PC-3 (cell line): ENCODE data around the gene GPAM. TPM values are rescaled to one million over a fixed set of nuclear protein-coding genes. Genes with fewer than 3 reads are reported as not detected.

ENCODE experiments used
- ATAC-seq: fragments of 200-7000 bp; cut with Tn5 transposase; 2 replicates; pipeline ENCODE4 v1.9.1; 2020; ENCODE audit warnings: mild to moderate bottlenecking, moderate library complexity
- BruUV-seq: library from RNA; stranded (reverse); fragments of 400-500 nt; replicated peaks from 2 replicates; lab custom pipeline; 2021; lab: Mats Ljungman, UMichigan
- CTCF ChIA-PET: fragments of 300-600 bp; sonication (Branson Sonifier 250); formaldehyde crosslinking; loops from one replicate; lab custom pipeline; 2022; ENCODE audit warnings: antibody characterized with exemption; lab: Charles Lee
- POLR2A ChIA-PET: fragments of 300-600 bp; sonication (Branson Sonifier 250); formaldehyde crosslinking; loops from one replicate; lab custom pipeline; 2022; ENCODE audit warnings: antibody characterized with exemption; ENCODE audit not compliant: unreplicated experiment; lab: Charles Lee
- DNase-seq: peaks from one replicate; pipeline ENCODE4 v3.0.0-alpha.2; 2015
- H2AFZ ChIP-seq: fragments of 300-600 bp; sonication (generic); 2 replicates; pipeline ENCODE4 v1.6.0; 2016; ENCODE audit warnings: antibody characterized with exemption, low read length
- H3F3A ChIP-seq: fragments of 300-600 bp; sonication (generic); one replicate; pipeline ENCODE4 v1.6.0; 2017; ENCODE audit warnings: antibody characterized with exemption, low read length, control low read depth, mild to moderate bottlenecking; ENCODE audit not compliant: unreplicated experiment
- H3K27ac ChIP-seq: fragments of 300-600 bp; sonication (generic); 2 replicates; pipeline ENCODE4 v1.5.1; 2016; ENCODE audit warnings: mild to moderate bottlenecking, low read length
- H3K27me3 ChIP-seq: fragments of 300-600 bp; sonication (generic); 2 replicates; pipeline ENCODE4 v1.6.1; 2016; ENCODE audit warnings: low read length, mixed read lengths
- H3K36me3 ChIP-seq: fragments of 300-600 bp; sonication (generic); 2 replicates; pipeline ENCODE4 v1.6.1; 2016; ENCODE audit warnings: low read depth, mixed run types, low read length, mixed read lengths
- H3K4me1 ChIP-seq: fragments of 300-600 bp; sonication (generic); 2 replicates; pipeline ENCODE4 v1.5.1; 2016; ENCODE audit warnings: low read length; ENCODE audit not compliant: insufficient read depth
- H3K4me2 ChIP-seq: fragments of 300-600 bp; sonication (generic); 2 replicates; pipeline ENCODE4 v1.6.0; 2016; ENCODE audit warnings: low read length
- H3K4me3 ChIP-seq: fragments of 300-600 bp; sonication (generic); 2 replicates; pipeline ENCODE4 v1.5.1; 2016; ENCODE audit warnings: mild to moderate bottlenecking, low read length, mixed read lengths
- H3K79me2 ChIP-seq: fragments of 300-600 bp; sonication (generic); 2 replicates; pipeline ENCODE4 v1.6.1; 2017; ENCODE audit warnings: low read length, mixed read lengths
- H3K9ac ChIP-seq: fragments of 300-600 bp; sonication (generic); 2 replicates; pipeline ENCODE4 v1.6.0; 2016; ENCODE audit warnings: mild to moderate bottlenecking, low read length
- H3K9me2 ChIP-seq: fragments of 300-600 bp; sonication (generic); replicated peaks from 2 replicates; pipeline ENCODE4 v1.6.1; 2016; ENCODE audit warnings: mixed run types, low read length, mixed read lengths
- H3K9me3 ChIP-seq: fragments of 300-600 bp; sonication (generic); 2 replicates; pipeline ENCODE4 v1.6.1; 2016; ENCODE audit warnings: low read length, mixed read lengths
- H4K20me1 ChIP-seq: fragments of 300-600 bp; sonication (generic); 2 replicates; pipeline ENCODE4 v1.6.1; 2016; ENCODE audit warnings: low read length, mixed read lengths
- CTCF ChIP-seq: fragments of 300-600 bp; sonication (generic); conservative IDR thresholded peaks from 2 replicates; pipeline ENCODE4 v1.5.1; 2017; ENCODE audit warnings: antibody characterized with exemption, low read depth, mild to moderate bottlenecking, low read length
- EZH2 ChIP-seq: fragments of 300-600 bp; sonication (generic); IDR thresholded peaks from one replicate; pipeline ENCODE4 v1.6.1; 2017; ENCODE audit warnings: antibody characterized with exemption, mild to moderate bottlenecking, low read length; ENCODE audit not compliant: unreplicated experiment
- EZH2phosphoT487 ChIP-seq: fragments of 300-600 bp; sonication (generic); IDR thresholded peaks from 2 replicates; pipeline ENCODE4 v1.6.1; 2018; ENCODE audit warnings: mild to moderate bottlenecking, antibody characterized with exemption, low read length, borderline replicate concordance
- intact Hi-C: fragments of 100-400 bp; cut with micrococcal nuclease; formaldehyde crosslinking; loops from 2 replicates; pipeline ENCODE4 v1.9.0; 2023
- total RNA-seq: library from RNA; depleted of rRNA; stranded (reverse); fragments of >200 nt; gene quantifications from 2 replicates; pipeline ENCODE4 v1.2.3, GENCODE V29; 2014

GPAM gene
- total RNA-seq, 1 experiment from 2014 or later: 6.2 TPM

GRCh38 chr10:112210666-112211065 is 27.1 kb upstream of the GPAM start:
- TF ChIP-seq CTCF (no peak), EZH2phosphoT487 (no peak)
- H3F3A ChIP-seq: no peaks in the 10 kb centered on the region
- H3K9me2 ChIP-seq: no peaks in the 10 kb centered on the region
- no peak overlapping the region for H3K27ac ChIP-seq
- no peaks in the 10 kb centered on the region for H3K36me3 ChIP-seq
- no peaks in the 10 kb centered on the region for H3K9me3 ChIP-seq
- no peak for ATAC-seq
- intact Hi-C loops: no loop called here
- no peaks in the 10 kb centered on the region for H3K79me2 ChIP-seq
- POLR2A ChIA-PET: no interaction called here
- no peak for DNase-seq
- peaks cover 23% of the 10 kb centered on the region; the same call in 1 of the 2 replicates for H3K27me3 ChIP-seq
- no peak overlapping the region for H2AFZ ChIP-seq
- no peak overlapping the region for H3K4me3 ChIP-seq
- BruUV-seq: no TSS peak
- H3K4me1 ChIP-seq: no peaks in the 10 kb centered on the region
- H3K4me2 ChIP-seq: no peak overlapping the region
- H4K20me1 ChIP-seq: no peaks in the 10 kb centered on the region
- no peak overlapping the region for H3K9ac ChIP-seq
- CTCF ChIA-PET: no interaction called here

- Histone ChIP-seq H3F3A (no peaks in the 10 kb centered on the region), H3K36me3 (no peaks in the 10 kb centered on the region), H3K79me2 (no peaks in the 10 kb centered on the region), H4K20me1 (no peaks in the 10 kb centered on the region), H3K27me3 (peaks cover 14% of the 10 kb centered on the region; the same call in 1 of the 2 replicates), H3K27ac (no peak overlapping the region), H3K9me2 (no peaks in the 10 kb centered on the region), H2AFZ (no peak overlapping the region), H3K9me3 (no peaks in the 10 kb centered on the region), H3K4me2 (no peak overlapping the region), H3K4me3 (no peak overlapping the region), H3K9ac (no peak overlapping the region), H3K4me1 (no peaks in the 10 kb centered on the region)
- ATAC-seq (no peak), DNase-seq (no peak)
- no TSS peak for BruUV-seq
- ChIA-PET POLR2A (no interaction called here), CTCF (no interaction called here)
- no peak for TF ChIP-seq EZH2phosphoT487
- TF ChIP-seq EZH2: no peak
- no peak for TF ChIP-seq CTCF
- intact Hi-C loops: no loop called here
Observed at GRCh38 chr10:112209684-112210131, 26.1 kb upstream of the GPAM start.

- ChIA-PET POLR2A (no interaction called here), CTCF (no interaction called here)
- Histone ChIP-seq H3K4me2 (no peak overlapping the region), H3K9me3 (no peaks in the 10 kb centered on the region), H3K27me3 (peaks cover 9% of the 10 kb centered on the region; the same call in 1 of the 2 replicates), H4K20me1 (no peaks in the 10 kb centered on the region), H3K4me3 (no peak overlapping the region), H3K4me1 (no peaks in the 10 kb centered on the region), H3F3A (no peaks in the 10 kb centered on the region), H3K9ac (no peak overlapping the region), H3K9me2 (no peaks in the 10 kb centered on the region), H2AFZ (no peak overlapping the region), H3K79me2 (no peaks in the 10 kb centered on the region), H3K27ac (no peak overlapping the region), H3K36me3 (no peaks in the 10 kb centered on the region)
- intact Hi-C loops: no loop called here
- no peak for DNase-seq
- ATAC-seq: no peak
- TF ChIP-seq CTCF: no peak
- TF ChIP-seq EZH2: no peak
- BruUV-seq: no TSS peak
Observed at GRCh38 chr10:112208997-112209396, 25.4 kb upstream of the GPAM start.
